AG09309 (cell line): ENCODE measurements around the gene IQSEC3.

ENCODE experiments used
- DNase-seq: peaks from one replicate; pipeline ENCODE4 v3.0.0-alpha.2; 2010; ENCODE audit warnings: low read depth
- H3K4me3 ChIP-seq: 2 replicates; pipeline ENCODE4 v1.5.1; 2011; ENCODE audit warnings: mild to moderate bottlenecking, low read depth, low read length, moderate library complexity; ENCODE audit not compliant: control insufficient read depth
- TF ChIP-seq, protein P1 (sequence below): IDR thresholded peaks from 2 replicates; pipeline ENCODE4 v1.5.1; 2011; ENCODE audit warnings: mild to moderate bottlenecking, low read depth, low read length, inconsistent platforms; ENCODE audit not compliant: insufficient read depth, control insufficient read depth; ENCODE audit errors: missing control alignments

IQSEC3 gene

GRCh38 chr12:163406-163986 is 96.9 kb downstream of the IQSEC3 start:
- TF ChIP-seq, protein P1, sequence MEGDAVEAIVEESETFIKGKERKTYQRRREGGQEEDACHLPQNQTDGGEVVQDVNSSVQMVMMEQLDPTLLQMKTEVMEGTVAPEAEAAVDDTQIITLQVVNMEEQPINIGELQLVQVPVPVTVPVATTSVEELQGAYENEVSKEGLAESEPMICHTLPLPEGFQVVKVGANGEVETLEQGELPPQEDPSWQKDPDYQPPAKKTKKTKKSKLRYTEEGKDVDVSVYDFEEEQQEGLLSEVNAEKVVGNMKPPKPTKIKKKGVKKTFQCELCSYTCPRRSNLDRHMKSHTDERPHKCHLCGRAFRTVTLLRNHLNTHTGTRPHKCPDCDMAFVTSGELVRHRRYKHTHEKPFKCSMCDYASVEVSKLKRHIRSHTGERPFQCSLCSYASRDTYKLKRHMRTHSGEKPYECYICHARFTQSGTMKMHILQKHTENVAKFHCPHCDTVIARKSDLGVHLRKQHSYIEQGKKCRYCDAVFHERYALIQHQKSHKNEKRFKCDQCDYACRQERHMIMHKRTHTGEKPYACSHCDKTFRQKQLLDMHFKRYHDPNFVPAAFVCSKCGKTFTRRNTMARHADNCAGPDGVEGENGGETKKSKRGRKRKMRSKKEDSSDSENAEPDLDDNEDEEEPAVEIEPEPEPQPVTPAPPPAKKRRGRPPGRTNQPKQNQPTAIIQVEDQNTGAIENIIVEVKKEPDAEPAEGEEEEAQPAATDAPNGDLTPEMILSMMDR = no peak
- no peak overlapping the region for H3K4me3 ChIP-seq
- no peak for DNase-seq

DNA sequence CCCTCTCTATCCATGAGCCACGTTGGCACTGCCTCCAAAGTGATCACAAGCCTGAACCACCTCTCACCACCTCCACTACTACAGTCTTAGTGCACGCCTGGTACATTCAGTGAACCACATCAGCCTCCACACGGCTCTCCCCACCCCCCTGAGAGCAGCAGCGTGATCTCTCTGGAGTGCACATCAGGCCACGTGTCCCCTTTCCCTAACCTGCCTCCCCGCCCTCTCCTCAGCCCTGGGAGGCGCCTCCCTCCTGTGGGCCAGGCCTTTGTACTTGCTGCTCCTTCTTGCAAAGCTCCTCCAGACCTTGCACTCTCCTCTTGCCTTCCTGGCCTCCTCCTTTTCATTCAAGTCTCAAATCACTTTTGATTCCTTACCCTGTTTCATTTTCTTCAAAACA is 97.6 kb downstream of the IQSEC3 start:
- TF ChIP-seq, protein P1 = no peak
- no peak for DNase-seq
- no peak overlapping the region for H3K4me3 ChIP-seq

GRCh38 chr12:165862-166368 is 99.3 kb downstream of the IQSEC3 start:
- DNase-seq = no peak
- H3K4me3 ChIP-seq = no peak overlapping the region
- TF ChIP-seq, protein P1 = no peak

DNA sequence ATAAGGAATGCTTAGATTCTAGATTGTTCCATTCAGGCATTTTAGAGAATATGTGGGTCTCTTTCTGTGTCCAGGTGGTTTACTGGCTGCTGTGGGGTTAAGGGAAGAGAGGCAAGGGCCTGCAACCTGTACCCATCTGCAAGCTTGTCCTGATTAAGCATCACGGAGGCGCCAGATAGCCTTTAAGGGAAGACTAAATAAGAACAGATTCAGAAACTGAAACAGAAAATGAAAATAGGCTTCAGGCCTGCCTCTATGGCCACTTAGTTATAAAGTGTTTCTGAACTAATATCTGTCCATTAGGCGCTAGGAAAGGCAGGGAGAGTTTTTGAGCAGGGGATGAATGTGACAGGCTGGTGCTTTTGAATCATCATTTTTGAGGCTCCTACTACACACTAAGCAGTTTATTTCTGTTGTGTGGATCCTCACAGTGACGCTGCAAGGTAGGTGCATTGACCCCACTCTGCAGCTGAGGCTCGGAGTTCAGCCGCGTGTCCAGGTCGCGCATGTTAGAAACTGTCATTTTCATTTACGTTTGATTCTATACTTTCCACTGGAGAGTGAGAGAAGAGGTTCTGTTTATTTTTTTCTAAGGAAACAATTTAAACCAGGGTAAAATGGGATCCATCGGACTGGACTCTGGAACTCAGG is 100.0 kb downstream of the IQSEC3 start:
- no peak overlapping the region for H3K4me3 ChIP-seq
- DNase-seq = no peak
- TF ChIP-seq, protein P1 = no peak

GRCh38 chr12:167959-168600 is 101.5 kb downstream of the IQSEC3 start:
- TF ChIP-seq, protein P1 = no peak
- DNase-seq = no peak
- no peak overlapping the region for H3K4me3 ChIP-seq

- H3K4me3 ChIP-seq = no peak overlapping the region
- DNase-seq = no peak
- TF ChIP-seq, protein P1 = no peak
Observed at GRCh38 chr12:168763-169525, 102.4 kb downstream of the IQSEC3 start.
